Brain microvascular endothelial cell (primary cell): ENCODE results near the gene MGMT.

Experiments
- DNase-seq: peaks from one replicate; pipeline ENCODE4 v3.0.0-alpha.2; 2020
- H3K27ac ChIP-seq: fragments of 250-450 bp; sonication (Bioruptor Pico); 2 replicates; pipeline ENCODE4 v1.5.1; 2020; ENCODE audit warnings: mild to moderate bottlenecking, moderate library complexity
- H3K27me3 ChIP-seq: fragments of 250-450 bp; sonication (Bioruptor Pico); replicated peaks from 2 replicates; pipeline ENCODE4 v1.5.1; 2020; ENCODE audit warnings: mild to moderate bottlenecking
- H3K36me3 ChIP-seq: fragments of 250-450 bp; sonication (Bioruptor Pico); replicated peaks from 2 replicates; pipeline ENCODE4 v1.5.1; 2020; ENCODE audit warnings: mild to moderate bottlenecking
- H3K4me3 ChIP-seq: 2 replicates; pipeline ENCODE4 v1.5.1; 2011; ENCODE audit warnings: low read depth, mild to moderate bottlenecking, control low read depth, low read length, moderate library complexity
- in situ Hi-C: cut with HindIII; loops from 2 replicates; pipeline ENCODE4 v1.10.0; 2017; ENCODE audit warnings: low sequenced_read_pairs, low pct_ligation_motif_present
- TF ChIP-seq, protein P1 (sequence below): IDR thresholded peaks from 2 replicates; pipeline ENCODE4 v1.5.1; 2011; ENCODE audit warnings: low read depth, mild to moderate bottlenecking, moderate library complexity, low read length, control low read depth, inconsistent platforms; ENCODE audit errors: missing control alignments

The MGMT gene

DNA sequence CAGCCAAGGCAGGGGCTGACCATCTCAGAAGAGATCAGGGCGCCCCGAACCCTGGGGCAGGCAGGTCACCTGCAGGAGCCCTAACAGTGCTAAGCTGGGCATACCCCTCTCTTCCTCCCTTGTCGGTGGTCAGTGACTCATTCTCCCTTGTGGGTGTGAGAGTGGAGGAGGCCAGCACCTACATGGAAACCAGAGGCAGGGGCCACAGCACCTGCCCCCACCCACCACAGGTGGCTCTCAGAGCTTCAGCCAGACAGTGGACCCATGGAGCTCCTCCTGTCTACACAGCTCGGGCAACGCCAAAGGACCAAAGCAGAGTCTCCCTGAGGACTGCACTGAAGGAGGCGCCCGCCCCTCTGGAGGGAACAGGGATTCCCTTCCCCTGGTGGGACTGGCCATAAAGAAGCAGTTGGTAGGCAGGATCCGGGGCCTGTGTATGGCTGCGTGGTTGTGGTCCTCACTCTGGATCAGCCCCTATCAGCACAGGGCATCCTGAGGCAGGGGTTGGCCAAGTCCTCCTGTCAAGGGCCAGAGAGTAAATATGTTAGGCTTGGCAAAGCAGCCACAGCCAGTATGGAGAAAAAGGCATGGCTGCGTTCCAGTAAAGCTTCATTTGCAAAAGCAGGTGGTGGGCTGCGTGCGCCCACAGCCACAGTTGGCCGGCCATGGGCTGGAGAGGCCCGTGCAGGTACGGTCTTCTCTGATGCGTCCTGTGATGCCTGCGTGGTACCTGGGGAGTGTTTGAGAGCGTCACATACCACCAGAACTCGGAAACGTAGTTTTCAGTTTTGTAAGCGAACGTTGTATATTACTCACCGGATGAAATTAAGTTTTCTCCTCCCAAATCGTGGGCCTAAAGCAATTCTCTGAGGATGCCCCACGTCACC lies 298.9 kb downstream of the MGMT start:
- TF ChIP-seq, protein P1, sequence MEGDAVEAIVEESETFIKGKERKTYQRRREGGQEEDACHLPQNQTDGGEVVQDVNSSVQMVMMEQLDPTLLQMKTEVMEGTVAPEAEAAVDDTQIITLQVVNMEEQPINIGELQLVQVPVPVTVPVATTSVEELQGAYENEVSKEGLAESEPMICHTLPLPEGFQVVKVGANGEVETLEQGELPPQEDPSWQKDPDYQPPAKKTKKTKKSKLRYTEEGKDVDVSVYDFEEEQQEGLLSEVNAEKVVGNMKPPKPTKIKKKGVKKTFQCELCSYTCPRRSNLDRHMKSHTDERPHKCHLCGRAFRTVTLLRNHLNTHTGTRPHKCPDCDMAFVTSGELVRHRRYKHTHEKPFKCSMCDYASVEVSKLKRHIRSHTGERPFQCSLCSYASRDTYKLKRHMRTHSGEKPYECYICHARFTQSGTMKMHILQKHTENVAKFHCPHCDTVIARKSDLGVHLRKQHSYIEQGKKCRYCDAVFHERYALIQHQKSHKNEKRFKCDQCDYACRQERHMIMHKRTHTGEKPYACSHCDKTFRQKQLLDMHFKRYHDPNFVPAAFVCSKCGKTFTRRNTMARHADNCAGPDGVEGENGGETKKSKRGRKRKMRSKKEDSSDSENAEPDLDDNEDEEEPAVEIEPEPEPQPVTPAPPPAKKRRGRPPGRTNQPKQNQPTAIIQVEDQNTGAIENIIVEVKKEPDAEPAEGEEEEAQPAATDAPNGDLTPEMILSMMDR = no peak
- in situ Hi-C loops = no loop called here
- no peak overlapping the region for H3K4me3 ChIP-seq
- no peaks in the 10 kb centered on the region for H3K36me3 ChIP-seq
- H3K27me3 ChIP-seq = no peaks in the 10 kb centered on the region
- DNase-seq = no peak
- H3K27ac ChIP-seq = no peak overlapping the region

- H3K27ac ChIP-seq = no peak overlapping the region
- in situ Hi-C loops = no loop called here
- no peak for DNase-seq
- no peaks in the 10 kb centered on the region for H3K36me3 ChIP-seq
- TF ChIP-seq, protein P1 = no peak
- no peaks in the 10 kb centered on the region for H3K27me3 ChIP-seq
- no peak overlapping the region for H3K4me3 ChIP-seq
These were observed 299.8 kb downstream of the MGMT start for GRCh38 chr10:129766611-129767550.

DNA sequence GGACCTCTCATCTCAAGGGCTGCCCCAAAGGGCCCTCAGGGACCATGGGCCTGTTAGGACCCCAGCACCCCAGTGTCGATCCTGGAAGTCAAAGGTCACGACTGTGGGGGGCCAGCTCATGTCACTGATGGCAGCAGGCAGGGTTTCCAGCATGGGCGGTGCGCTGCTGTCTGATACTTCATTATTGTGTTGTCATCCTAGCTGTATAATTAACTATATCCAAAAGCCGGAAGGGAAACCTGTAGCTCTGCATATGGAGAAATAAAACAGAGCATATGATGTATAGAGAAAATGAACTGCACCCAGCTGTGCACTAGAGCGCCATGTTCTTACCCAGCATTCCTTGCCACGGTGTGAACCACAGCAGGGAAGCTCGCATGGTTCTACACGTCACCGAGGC lies 300.7 kb downstream of the MGMT start:
- Histone ChIP-seq H3K27ac (no peak overlapping the region), H3K27me3 (no peaks in the 10 kb centered on the region), H3K36me3 (no peaks in the 10 kb centered on the region), H3K4me3 (no peak overlapping the region)
- TF ChIP-seq, protein P1 = no peak
- DNase-seq = no peak
- in situ Hi-C loops = no loop called here

DNA sequence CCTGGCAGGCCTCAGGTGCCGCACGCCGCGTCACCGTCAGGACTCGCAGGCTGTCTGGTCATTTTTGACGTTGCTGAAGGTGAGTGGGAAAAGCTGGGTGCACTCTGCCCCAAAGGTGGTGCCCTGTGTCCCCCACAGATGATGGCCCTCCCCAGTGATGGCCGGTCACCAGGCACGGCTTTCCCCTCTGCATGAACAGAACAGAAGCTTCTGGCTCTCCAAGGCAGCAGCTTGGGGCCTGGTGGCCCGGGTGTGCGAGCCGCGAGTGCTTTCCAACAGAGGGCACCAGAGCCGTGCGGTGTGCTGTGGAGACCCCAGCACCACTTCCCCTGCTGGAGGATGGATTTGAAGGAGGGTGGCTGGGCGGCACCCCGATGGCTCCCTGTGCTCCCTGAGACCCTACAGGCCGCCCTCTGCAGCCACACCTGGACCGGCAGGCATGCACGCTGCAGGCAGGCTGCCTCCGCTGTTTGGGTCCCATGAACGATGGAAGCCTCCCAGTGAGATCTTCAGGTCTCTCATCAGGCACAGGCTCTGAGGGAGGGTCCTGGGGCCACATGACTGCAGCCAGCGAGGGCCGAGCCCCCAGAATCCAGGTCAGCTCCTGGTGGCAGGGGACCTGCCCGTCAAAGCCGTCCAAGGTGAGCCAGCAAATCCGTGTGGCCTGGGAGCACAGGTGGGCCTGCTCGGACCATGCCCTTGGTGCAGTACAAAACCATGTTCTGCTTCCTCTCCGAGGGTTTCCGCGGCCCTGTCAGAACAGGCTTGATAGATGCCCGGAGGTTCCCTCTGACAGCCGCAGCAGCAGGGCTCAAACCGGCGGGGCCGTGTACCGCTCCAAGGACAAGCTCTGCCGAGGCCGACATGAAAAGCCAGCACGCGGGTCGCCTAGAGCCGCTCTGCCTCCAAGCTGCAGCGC lies 301.7 kb downstream of the MGMT start:
- DNase-seq = no peak
- H3K36me3 ChIP-seq = no peaks in the 10 kb centered on the region
- H3K27ac ChIP-seq = no peak overlapping the region
- TF ChIP-seq, protein P1 = no peak
- in situ Hi-C loops = no loop called here
- H3K4me3 ChIP-seq = no peak overlapping the region
- H3K27me3 ChIP-seq = no peaks in the 10 kb centered on the region

GRCh38 chr10:129769381-129770116 lies 302.5 kb downstream of the MGMT start:
- Histone ChIP-seq H3K27me3 (no peaks in the 10 kb centered on the region), H3K27ac (no peak overlapping the region), H3K36me3 (no peaks in the 10 kb centered on the region), H3K4me3 (no peak overlapping the region)
- TF ChIP-seq, protein P1 = no peak
- DNase-seq = no peak
- in situ Hi-C loops = no loop called here
